OCI-LY7 (cell line): ENCODE measurements around the gene GP1BB. TPM values are rescaled to one million over a fixed set of nuclear protein-coding genes. Genes with fewer than 3 reads are reported as not detected.

Source experiments
- BruUV-seq: library from RNA; stranded (reverse); fragments of 400-500 nt; replicated peaks from 2 replicates; lab custom pipeline; 2021; lab: Mats Ljungman, UMichigan
- CTCF ChIA-PET: fragments of 300-600 bp; sonication (Branson Sonifier 250); formaldehyde crosslinking; loops from one replicate; lab custom pipeline; 2022; ENCODE audit warnings: antibody characterized with exemption; ENCODE audit not compliant: unreplicated experiment; lab: Charles Lee
- POLR2A ChIA-PET: fragments of 300-600 bp; sonication (Branson Sonifier 250); formaldehyde crosslinking; loops from one replicate; lab custom pipeline; 2022; ENCODE audit warnings: antibody characterized with exemption; lab: Charles Lee
- DNase-seq: peaks from one replicate; pipeline ENCODE4 v3.0.0-alpha.2; 2015; ENCODE audit warnings: low spot score
- H2AFZ ChIP-seq: fragments of 200-600 bp; sonication (generic), shearing (Covaris generic); 2 replicates; pipeline ENCODE4 v1.6.1; 2014; ENCODE audit warnings: mild to moderate bottlenecking, antibody characterized with exemption, low read length, moderate library complexity
- H3K27ac ChIP-seq: fragments of 200-600 bp; sonication (generic); 2 replicates; pipeline ENCODE4 v1.5.1; 2014; ENCODE audit warnings: mixed run types, low read depth, mild to moderate bottlenecking, moderate library complexity, low read length, inconsistent platforms; ENCODE audit not compliant: poor library complexity, severe bottlenecking
- H3K36me3 ChIP-seq: fragments of 200-600 bp; sonication (generic); 2 replicates; pipeline ENCODE4 v1.6.1; 2014; ENCODE audit warnings: mild to moderate bottlenecking, antibody characterized with exemption, low read length, moderate library complexity, mixed read lengths; ENCODE audit not compliant: insufficient read depth
- H3K4me1 ChIP-seq: fragments of 200-600 bp; sonication (generic); 2 replicates; pipeline ENCODE4 v1.5.1; 2014; ENCODE audit warnings: mild to moderate bottlenecking, low read length; ENCODE audit not compliant: insufficient read depth, poor library complexity, severe bottlenecking
- H3K4me2 ChIP-seq: fragments of 200-600 bp; sonication (generic); 2 replicates; pipeline ENCODE4 v1.6.1; 2014; ENCODE audit warnings: mild to moderate bottlenecking, low read length
- H3K4me3 ChIP-seq: fragments of 200-600 bp; sonication (generic); 2 replicates; pipeline ENCODE4 v1.5.1; 2014; ENCODE audit warnings: mild to moderate bottlenecking, low read depth, low read length; ENCODE audit not compliant: poor library complexity, severe bottlenecking
- H3K79me2 ChIP-seq: fragments of 200-600 bp; sonication (generic); 2 replicates; pipeline ENCODE4 v1.6.1; 2016; ENCODE audit warnings: low read depth, mild to moderate bottlenecking, low read length, moderate library complexity, mixed read lengths; ENCODE audit not compliant: insufficient read depth
- H3K9me2 ChIP-seq: fragments of 200-600 bp; sonication (generic); 2 replicates; pipeline ENCODE4 v1.6.1; 2016; ENCODE audit warnings: mild to moderate bottlenecking, low read length, mixed read lengths; ENCODE audit not compliant: insufficient read depth
- H3K9me3 ChIP-seq: fragments of 200-600 bp; sonication (generic); 2 replicates; pipeline ENCODE4 v1.6.1; 2014; ENCODE audit warnings: mild to moderate bottlenecking, mixed run types, low read length, mixed read lengths
- H4K20me1 ChIP-seq: fragments of 200-600 bp; sonication (generic); 2 replicates; pipeline ENCODE4 v1.6.1; 2014; ENCODE audit warnings: mild to moderate bottlenecking, antibody characterized with exemption, low read length, moderate library complexity, mixed read lengths; ENCODE audit not compliant: insufficient read depth
- CTCF ChIP-seq: fragments of 200-600 bp; sonication (generic); conservative IDR thresholded peaks from 2 replicates; pipeline ENCODE4 v1.5.1; 2014; ENCODE audit warnings: mild to moderate bottlenecking, antibody characterized with exemption, low read length, moderate library complexity, mixed read lengths
- EZH2phosphoT487 ChIP-seq: fragments of 200-600 bp; sonication (generic); IDR thresholded peaks from 2 replicates; pipeline ENCODE4 v1.6.1; 2018; ENCODE audit warnings: low read depth, borderline replicate concordance, mild to moderate bottlenecking, mixed run types, antibody characterized with exemption, low read length, moderate library complexity, mixed read lengths
- intact Hi-C: fragments of 100-400 bp; cut with micrococcal nuclease; formaldehyde crosslinking; loops from one replicate; pipeline ENCODE4 v1.10.0; 2022; ENCODE audit not compliant: unreplicated experiment
- total RNA-seq, 2 experiments: library from RNA; depleted of rRNA in 1 of 2; stranded (reverse); fragments of >200 nt in 1 of 2; shearing (Covaris generic) in 1 of 2; gene quantifications; 2 replicates each; pipeline ENCODE4 v1.2.3, GENCODE V29; 2014 to 2022

Gene GP1BB
- total RNA-seq, 2 experiments from 2014 or later: not detected

DNA sequence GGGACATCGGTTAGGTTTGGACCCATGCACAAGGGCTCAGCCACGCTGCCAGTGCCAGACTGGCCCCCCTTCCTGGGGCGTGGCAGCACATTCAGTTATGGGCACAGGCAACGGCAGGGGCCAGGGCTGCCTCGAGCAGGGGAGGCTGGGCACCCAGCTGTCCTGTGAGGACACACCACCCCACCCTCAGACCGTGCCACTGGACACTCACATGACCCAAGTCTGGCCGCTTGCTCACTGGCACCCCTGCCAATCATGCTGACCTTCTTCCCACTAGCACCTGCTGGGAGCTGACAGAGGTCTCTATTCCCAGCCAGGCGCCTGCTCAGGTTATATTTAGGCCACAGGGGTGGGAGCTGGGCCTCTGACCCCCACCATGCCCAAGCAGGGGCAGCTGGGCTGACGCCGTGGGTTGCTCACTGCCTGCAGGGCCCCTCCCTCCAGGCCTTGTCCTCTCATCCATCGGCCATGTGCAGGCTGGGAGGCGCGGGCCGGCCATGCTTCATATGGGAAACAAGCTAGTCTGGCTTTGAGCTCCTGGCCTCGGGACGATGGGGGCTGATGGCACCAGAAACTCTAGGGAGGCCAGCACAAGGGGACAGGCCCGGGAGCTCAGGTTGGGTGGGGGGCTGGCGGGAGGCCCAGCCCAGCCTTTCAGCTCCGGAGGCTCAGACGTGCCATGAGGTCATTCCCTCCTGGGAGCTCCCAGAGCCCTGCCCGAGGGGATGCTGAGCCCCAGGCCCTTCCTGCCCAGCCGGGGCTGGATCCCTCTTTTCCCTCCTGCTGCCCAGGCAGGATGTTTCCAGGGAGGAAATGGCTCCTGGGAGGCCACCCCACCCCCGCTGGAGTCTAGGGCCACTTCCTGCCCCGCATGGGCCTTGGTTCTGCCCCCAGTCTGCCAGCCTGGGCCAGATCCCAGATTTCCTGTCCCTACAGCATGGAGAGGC is 22.1 kb downstream of the GP1BB start:
- Histone ChIP-seq H3K36me3 (no peaks in the 10 kb centered on the region), H3K9me2 (no peaks in the 10 kb centered on the region), H3K4me2 (no peak overlapping the region), H3K79me2 (no peaks in the 10 kb centered on the region), H3K4me3 (no peak overlapping the region), H2AFZ (no peak overlapping the region), H3K4me1 (no peaks in the 10 kb centered on the region), H4K20me1 (no peaks in the 10 kb centered on the region), H3K27ac (no peak overlapping the region), H3K9me3 (no peaks in the 10 kb centered on the region)
- TF ChIP-seq EZH2phosphoT487 (no peak), CTCF (no peak)
- no peak for DNase-seq
- POLR2A ChIA-PET: no interaction called here
- intact Hi-C loops: no loop called here
- no TSS peak for BruUV-seq
- CTCF ChIA-PET: interaction anchor here (1.0 kb wide), 1 partner anchor 28 kb away, joined by 3 read pairs; no protein-coding TSS in a partner anchor

- Histone ChIP-seq H3K9me2 (no peaks in the 10 kb centered on the region), H3K4me2 (no peak overlapping the region), H3K4me3 (no peak overlapping the region), H4K20me1 (no peaks in the 10 kb centered on the region), H3K4me1 (no peaks in the 10 kb centered on the region), H2AFZ (no peak overlapping the region), H3K27ac (no peak overlapping the region), H3K9me3 (no peaks in the 10 kb centered on the region), H3K36me3 (no peaks in the 10 kb centered on the region), H3K79me2 (no peaks in the 10 kb centered on the region)
- TF ChIP-seq EZH2phosphoT487 (no peak), CTCF (no peak)
- intact Hi-C loops: no loop called here
- no peak for DNase-seq
- CTCF ChIA-PET: no interaction called here
- no TSS peak for BruUV-seq
- POLR2A ChIA-PET: no interaction called here
Observed at GRCh38 chr22:19746726-19747125, 23.4 kb downstream of the GP1BB start.

GRCh38 chr22:19747551-19747950 is 24.2 kb downstream of the GP1BB start:
- intact Hi-C loops: no loop called here
- POLR2A ChIA-PET: no interaction called here
- CTCF ChIA-PET: no interaction called here

More at GRCh38 chr22:19747551-19747950, 24.2 kb downstream of the GP1BB start:
- H3K4me1 ChIP-seq: no peaks in the 10 kb centered on the region
- H4K20me1 ChIP-seq: no peaks in the 10 kb centered on the region
- no peak overlapping the region for H3K27ac ChIP-seq
- no peak overlapping the region for H3K4me3 ChIP-seq
- no peaks in the 10 kb centered on the region for H3K36me3 ChIP-seq
- DNase-seq: no peak
- H3K79me2 ChIP-seq: no peaks in the 10 kb centered on the region
- BruUV-seq: no TSS peak
- H3K9me3 ChIP-seq: no peaks in the 10 kb centered on the region
- H2AFZ ChIP-seq: no peak overlapping the region
- H3K9me2 ChIP-seq: no peaks in the 10 kb centered on the region
- TF ChIP-seq CTCF: no peak
- no peak for TF ChIP-seq EZH2phosphoT487
- no peak overlapping the region for H3K4me2 ChIP-seq
